IMR-90 (cell line): ENCODE measurements around the gene STK25. TPM values are rescaled to one million over a fixed set of nuclear protein-coding genes. Genes with fewer than 3 reads are reported as not detected.

Source experiments
- ATAC-seq: fragments of 200-7000 bp; cut with Tn5 transposase; 2 replicates; pipeline ENCODE4 v1.9.1; 2020; ENCODE audit warnings: low read depth, mild to moderate bottlenecking, moderate library complexity
- BruUV-seq: library from RNA; stranded (reverse); fragments of 400-500 nt; replicated peaks from 2 replicates; lab custom pipeline; 2021; lab: Mats Ljungman, UMichigan
- CTCF ChIA-PET: fragments of 300-600 bp; formaldehyde crosslinking; extraction: SDS; loops from one replicate; lab custom pipeline; 2021; ENCODE audit warnings: antibody characterized with exemption; lab: Yijun Ruan, JAX
- POLR2A ChIA-PET: fragments of 300-600 bp; sonication (Branson Sonifier 250); formaldehyde crosslinking; loops from one replicate; lab custom pipeline; 2022; ENCODE audit warnings: antibody characterized with exemption; ENCODE audit not compliant: unreplicated experiment; lab: Charles Lee
- DNase-seq: peaks from one replicate; pipeline ENCODE4 v3.0.0; 2013
- H2AFZ ChIP-seq: replicated peaks from 2 replicates; pipeline ENCODE3; 2013; ENCODE audit warnings: low read length, mild to moderate bottlenecking; ENCODE audit not compliant: poor library complexity
- H2AK5ac ChIP-seq: 2 replicates; pipeline ENCODE4 v1.6.1; 2013; ENCODE audit warnings: low read depth, low read length, inconsistent platforms
- H2AK9ac ChIP-seq: replicated peaks from 2 replicates; pipeline ENCODE3; 2013; ENCODE audit warnings: mild to moderate bottlenecking, low read depth, low read length, moderate library complexity; ENCODE audit not compliant: poor library complexity
- H2BK120ac ChIP-seq: 2 replicates; pipeline ENCODE4 v1.6.1; 2013; ENCODE audit warnings: low read depth, low read length, inconsistent platforms
- H2BK15ac ChIP-seq: 3 replicates; pipeline ENCODE4 v1.6.1; 2013; ENCODE audit warnings: low read depth, low read length, inconsistent platforms
- H2BK20ac ChIP-seq: 2 replicates; pipeline ENCODE4 v1.6.1; 2013; ENCODE audit warnings: low read depth, mild to moderate bottlenecking, inconsistent platforms, low read length, moderate library complexity
- H2BK5ac ChIP-seq: 2 replicates; pipeline ENCODE4 v1.6.1; 2013; ENCODE audit warnings: mild to moderate bottlenecking, low read depth, low read length, inconsistent platforms; ENCODE audit not compliant: poor library complexity, severe bottlenecking
- H3K14ac ChIP-seq: replicated peaks from 2 replicates; pipeline ENCODE4 v1.6.1; 2013; ENCODE audit warnings: low read depth, low read length, inconsistent platforms
- H3K18ac ChIP-seq: 2 replicates; pipeline ENCODE4 v1.6.1; 2013; ENCODE audit warnings: low read depth, low read length, control low read depth
- H3K23ac ChIP-seq: 2 replicates; pipeline ENCODE4 v1.6.1; 2013; ENCODE audit warnings: low read depth, low read length, inconsistent platforms
- H3K27ac ChIP-seq: 2 replicates; pipeline ENCODE4 v1.5.1; 2013; ENCODE audit warnings: mild to moderate bottlenecking, control low read depth, low read length; ENCODE audit not compliant: insufficient read depth
- H3K27me3 ChIP-seq: 2 replicates; pipeline ENCODE4 v1.6.1; 2013; ENCODE audit warnings: low read length; ENCODE audit not compliant: control insufficient read depth, insufficient read depth
- H3K36me3 ChIP-seq: 2 replicates; pipeline ENCODE4 v1.6.1; 2013; ENCODE audit warnings: low read length, mixed read lengths; ENCODE audit not compliant: control insufficient read depth, insufficient read depth
- H3K4ac ChIP-seq: 2 replicates; pipeline ENCODE4 v1.6.1; 2013; ENCODE audit warnings: low read depth, low read length, inconsistent platforms
- H3K4me1 ChIP-seq: 2 replicates; pipeline ENCODE4 v1.6.1; 2013; ENCODE audit warnings: low read length, mixed read lengths; ENCODE audit not compliant: control insufficient read depth, insufficient read depth
- H3K4me2 ChIP-seq: 2 replicates; pipeline ENCODE4 v1.6.1; 2013; ENCODE audit warnings: low read depth, mild to moderate bottlenecking, control low read depth, low read length, moderate library complexity
- H3K4me3 ChIP-seq: 2 replicates; pipeline ENCODE4 v1.5.1; 2013; ENCODE audit warnings: low read depth, mild to moderate bottlenecking, control low read depth, low read length, moderate library complexity; ENCODE audit not compliant: insufficient read depth
- H3K56ac ChIP-seq: 2 replicates; pipeline ENCODE4 v1.6.1; 2013; ENCODE audit warnings: low read length, inconsistent platforms; ENCODE audit not compliant: insufficient read depth; ENCODE audit errors: extremely low read depth
- H3K79me1 ChIP-seq, 2 experiments: 2 replicates each; pipeline ENCODE4 v1.6.1; 2013; ENCODE audit warnings: low read length in 2 of 2, inconsistent platforms in 1 of 2, low read depth in 1 of 2
- H3K9ac ChIP-seq: 2 replicates; pipeline ENCODE4 v1.6.1; 2013; ENCODE audit warnings: low read depth, low read length, control low read depth
- H3K9me1 ChIP-seq: 2 replicates; pipeline ENCODE4 v1.6.1; 2013; ENCODE audit warnings: low read length, inconsistent platforms; ENCODE audit not compliant: insufficient read depth
- H3K9me3 ChIP-seq: 2 replicates; pipeline ENCODE4 v1.6.1; 2013; ENCODE audit warnings: low read length; ENCODE audit not compliant: control insufficient read depth, insufficient read depth
- H4K20me1 ChIP-seq: 2 replicates; pipeline ENCODE4 v1.6.1; 2013; ENCODE audit warnings: low read length, inconsistent platforms; ENCODE audit not compliant: insufficient read depth
- H4K5ac ChIP-seq: 2 replicates; pipeline ENCODE4 v1.6.1; 2013; ENCODE audit warnings: mild to moderate bottlenecking, low read depth, low read length, control low read depth
- H4K8ac ChIP-seq, 2 experiments: 2 replicates each; pipeline ENCODE4 v1.6.1; 2013; ENCODE audit warnings: low read depth in 2 of 2, low read length in 2 of 2, control low read depth in 1 of 2, inconsistent platforms in 1 of 2
- H4K91ac ChIP-seq: 2 replicates; pipeline ENCODE4 v1.6.1; 2013; ENCODE audit warnings: low read depth, low read length, inconsistent platforms; ENCODE audit not compliant: insufficient read depth
- CHD1 ChIP-seq: IDR thresholded peaks from 2 replicates; pipeline ENCODE4 v1.6.1; 2012; ENCODE audit warnings: low read depth, low read length, improper control_type of control experiment
- CTCF ChIP-seq: conservative IDR thresholded peaks from 2 replicates; pipeline ENCODE4 v1.5.1; 2012; ENCODE audit warnings: mild to moderate bottlenecking, low read depth, low read length, improper control_type of control experiment
- ELK1 ChIP-seq: fragments of 150-350 bp; IDR thresholded peaks from 2 replicates; pipeline ENCODE4 v1.6.1; 2016; ENCODE audit warnings: low read depth, mild to moderate bottlenecking, low read length, moderate library complexity, borderline replicate concordance
- RAD21 ChIP-seq: IDR thresholded peaks from 2 replicates; pipeline ENCODE4 v1.6.1; 2012; ENCODE audit warnings: low read length, improper control_type of control experiment
- WGBS, 2 experiments: methylation state at CpG; one replicate each; pipeline versions ENCODE4 v1.1.5 to v1.1.7; 2013; ENCODE audit warnings: missing lambda C conversion rate in 2 of 2; ENCODE audit not compliant: insufficient read length in 1 of 2; ENCODE audit errors: extremely low coverage in 2 of 2; 5-methylcytosine and 5-hydroxymethylcytosine counted together
- dilution Hi-C: fragments of 300-500 bp; cut with HindIII; formaldehyde crosslinking; loops from one replicate; pipeline ENCODE4 v1.14.3; 2018; ENCODE audit warnings: low sequenced_read_pairs; ENCODE audit not compliant: unreplicated experiment
- in situ Hi-C: fragments of 300-500 bp; cut with MboI; formaldehyde crosslinking; loops from 3 replicates; pipeline ENCODE4 v1.14.3; 2019; ENCODE audit warnings: low sequenced_read_pairs, inconsistent platforms, mixed read lengths
- intact Hi-C: fragments of 100-400 bp; cut with micrococcal nuclease; formaldehyde crosslinking; loops from 2 replicates; pipeline ENCODE4 v1.10.0; 2022
- polyA plus RNA-seq, 3 experiments: library from polyadenylated mRNA; depleted of rRNA; stranded (reverse); fragments of >200 nt; gene quantifications; 2 replicates each; pipeline ENCODE4 v1.2.3, GENCODE V29; 2012; ENCODE audit warnings: low replicate concordance in 1 of 3
- total RNA-seq: library from RNA; depleted of rRNA; stranded (reverse); fragments of >200 nt; gene quantifications from 2 replicates; pipeline ENCODE4 v1.2.3, GENCODE V29; 2012
- TF ChIP-seq, protein P1 (sequence below): fragments of 150-350 bp; IDR thresholded peaks from 2 replicates; pipeline ENCODE4 v1.6.1; 2017; ENCODE audit warnings: mild to moderate bottlenecking, antibody characterized with exemption, low read length, low read depth

The STK25 gene
- total and polyA plus RNA-seq, 2 of the 4 experiments (the other 2 are of a cell fraction) = 258 to 392 TPM

DNA sequence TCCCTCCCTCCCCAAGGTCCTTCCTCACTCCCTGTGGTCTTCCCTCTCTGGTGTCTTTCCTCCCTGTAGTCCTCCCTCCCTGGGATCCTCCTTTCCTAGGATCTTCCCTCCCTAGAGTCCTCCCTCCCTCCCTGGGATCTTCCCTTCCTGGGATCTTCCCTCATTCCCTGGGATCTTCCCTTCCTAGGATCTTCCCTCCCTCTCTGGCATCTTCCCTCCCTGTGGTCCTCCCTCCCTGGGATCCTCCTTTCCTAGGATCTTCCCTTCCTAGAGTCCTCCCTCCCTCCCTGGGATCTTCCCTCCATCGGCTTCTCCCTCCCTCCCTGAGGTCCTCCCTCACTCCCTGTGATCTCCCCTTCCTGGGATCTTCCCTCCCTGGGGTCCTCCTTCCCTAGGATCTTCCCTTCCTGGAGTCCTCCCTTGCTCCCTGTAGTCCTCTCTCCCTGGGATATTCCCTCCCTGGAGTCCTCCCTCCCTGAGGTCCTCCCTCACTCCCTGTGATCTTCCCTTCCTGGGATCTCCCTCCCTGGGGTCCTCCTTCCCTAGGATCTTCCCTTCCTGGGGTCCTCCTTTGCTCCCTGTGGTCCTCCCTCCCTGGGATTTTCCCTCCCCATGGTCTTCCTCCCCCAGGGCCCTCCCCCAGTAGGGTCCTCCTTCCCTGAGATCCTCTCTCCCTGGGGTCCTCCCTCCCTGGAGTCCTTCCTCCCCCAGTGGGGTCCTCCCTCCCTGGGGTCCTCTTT, 23.0 kb downstream of the STK25 start:
- DNase-seq (no peak), ATAC-seq (no peak)
- H4K20me1 ChIP-seq = no peaks in the 10 kb centered on the region
- H3K56ac ChIP-seq = no peak overlapping the region
- dilution Hi-C loops (no loop called here), in situ Hi-C loops (no loop called here), intact Hi-C loops (no loop called here)
- no peak overlapping the region for H2AK5ac ChIP-seq
- no peak overlapping the region for H3K9ac ChIP-seq
- H3K36me3 ChIP-seq = no peaks in the 10 kb centered on the region
- ChIA-PET CTCF (no interaction called here), POLR2A (no interaction called here)
- no peak overlapping the region for H3K4ac ChIP-seq
- no peak overlapping the region for H2BK5ac ChIP-seq
- no peak overlapping the region for H2BK120ac ChIP-seq
- no peak overlapping the region for H2AFZ ChIP-seq
- no peak overlapping the region for H3K27ac ChIP-seq
- no peak overlapping the region for H2AK9ac ChIP-seq
- TF ChIP-seq CTCF = no peak
- no peak for TF ChIP-seq RAD21
- TF ChIP-seq ELK1 = no peak
- no peak for TF ChIP-seq CHD1
- TF ChIP-seq, protein P1, sequence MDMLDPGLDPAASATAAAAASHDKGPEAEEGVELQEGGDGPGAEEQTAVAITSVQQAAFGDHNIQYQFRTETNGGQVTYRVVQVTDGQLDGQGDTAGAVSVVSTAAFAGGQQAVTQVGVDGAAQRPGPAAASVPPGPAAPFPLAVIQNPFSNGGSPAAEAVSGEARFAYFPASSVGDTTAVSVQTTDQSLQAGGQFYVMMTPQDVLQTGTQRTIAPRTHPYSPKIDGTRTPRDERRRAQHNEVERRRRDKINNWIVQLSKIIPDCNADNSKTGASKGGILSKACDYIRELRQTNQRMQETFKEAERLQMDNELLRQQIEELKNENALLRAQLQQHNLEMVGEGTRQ = no peak
- no peak overlapping the region for H3K23ac ChIP-seq
- H2BK20ac ChIP-seq = no peak overlapping the region
- H3K4me1 ChIP-seq = 0 out of 2 replicates have a peak, but pooled peaks cover 1% of the 10 kb centered on the region
- H3K18ac ChIP-seq = no peak overlapping the region
- H3K9me3 ChIP-seq = no peaks in the 10 kb centered on the region
- H4K91ac ChIP-seq = no peak overlapping the region
- no peak overlapping the region for H3K14ac ChIP-seq
- no peaks in the 10 kb centered on the region for H3K27me3 ChIP-seq
- H4K5ac ChIP-seq = no peak overlapping the region
- BruUV-seq = no TSS peak
- peaks cover 13% of the 10 kb centered on the region; the same call in 1 of the 2 replicates for H3K9me1 ChIP-seq
- no peak overlapping the region for H4K8ac ChIP-seq
- H3K4me3 ChIP-seq = no peak overlapping the region
- no CpG with 5 or more reads among the region's 1 CpG for WGBS, 2 experiments
- no peak overlapping the region for H2BK15ac ChIP-seq
- H3K79me1 ChIP-seq = no peaks in the 10 kb centered on the region
- no peak overlapping the region for H3K4me2 ChIP-seq
